Epithelial cell of proximal tubule (primary cell): ENCODE measurements around the gene PSMB5. TPM values are rescaled to one million over a fixed set of nuclear protein-coding genes. Genes with fewer than 3 reads are reported as not detected.

Experiments used
- DNase-seq: peaks from one replicate; pipeline ENCODE4 v3.0.0-alpha.2; 2011; ENCODE audit warnings: low read depth
- H3K4me3 ChIP-seq: 2 replicates; pipeline ENCODE4 v1.5.1; 2011; ENCODE audit warnings: low read depth, mild to moderate bottlenecking, low read length
- total RNA-seq: library from RNA; depleted of rRNA; stranded (reverse); fragments of >200 nt; gene quantifications from 2 replicates; pipeline ENCODE4 v1.2.3, GENCODE V29; 2015
- TF ChIP-seq, protein P1 (sequence below): conservative IDR thresholded peaks from 2 replicates; pipeline ENCODE4 v1.5.1; 2012; ENCODE audit warnings: low read depth, mild to moderate bottlenecking, low read length

The PSMB5 gene
- total RNA-seq, 1 donor from 2014 or later = 388 TPM

GRCh38 chr14:23043145-23043544 is 8.4 kb upstream of the PSMB5 start:
- H3K4me3 ChIP-seq = no peak overlapping the region
- no peak for DNase-seq
- TF ChIP-seq, protein P1, sequence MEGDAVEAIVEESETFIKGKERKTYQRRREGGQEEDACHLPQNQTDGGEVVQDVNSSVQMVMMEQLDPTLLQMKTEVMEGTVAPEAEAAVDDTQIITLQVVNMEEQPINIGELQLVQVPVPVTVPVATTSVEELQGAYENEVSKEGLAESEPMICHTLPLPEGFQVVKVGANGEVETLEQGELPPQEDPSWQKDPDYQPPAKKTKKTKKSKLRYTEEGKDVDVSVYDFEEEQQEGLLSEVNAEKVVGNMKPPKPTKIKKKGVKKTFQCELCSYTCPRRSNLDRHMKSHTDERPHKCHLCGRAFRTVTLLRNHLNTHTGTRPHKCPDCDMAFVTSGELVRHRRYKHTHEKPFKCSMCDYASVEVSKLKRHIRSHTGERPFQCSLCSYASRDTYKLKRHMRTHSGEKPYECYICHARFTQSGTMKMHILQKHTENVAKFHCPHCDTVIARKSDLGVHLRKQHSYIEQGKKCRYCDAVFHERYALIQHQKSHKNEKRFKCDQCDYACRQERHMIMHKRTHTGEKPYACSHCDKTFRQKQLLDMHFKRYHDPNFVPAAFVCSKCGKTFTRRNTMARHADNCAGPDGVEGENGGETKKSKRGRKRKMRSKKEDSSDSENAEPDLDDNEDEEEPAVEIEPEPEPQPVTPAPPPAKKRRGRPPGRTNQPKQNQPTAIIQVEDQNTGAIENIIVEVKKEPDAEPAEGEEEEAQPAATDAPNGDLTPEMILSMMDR = no peak

- H3K4me3 ChIP-seq = no peak within 1 kb of the TSS
- no peak for DNase-seq
- TF ChIP-seq, protein P1 = no peak
Measured at GRCh38 chr14:23042162-23042965, 7.7 kb upstream of the PSMB5 start, which contains the start of gene PSMB11. Gene PSMB11 (plus strand): TSS chr14:23042212. CDS start chr14:23042226, 14 bp downstream.

DNA sequence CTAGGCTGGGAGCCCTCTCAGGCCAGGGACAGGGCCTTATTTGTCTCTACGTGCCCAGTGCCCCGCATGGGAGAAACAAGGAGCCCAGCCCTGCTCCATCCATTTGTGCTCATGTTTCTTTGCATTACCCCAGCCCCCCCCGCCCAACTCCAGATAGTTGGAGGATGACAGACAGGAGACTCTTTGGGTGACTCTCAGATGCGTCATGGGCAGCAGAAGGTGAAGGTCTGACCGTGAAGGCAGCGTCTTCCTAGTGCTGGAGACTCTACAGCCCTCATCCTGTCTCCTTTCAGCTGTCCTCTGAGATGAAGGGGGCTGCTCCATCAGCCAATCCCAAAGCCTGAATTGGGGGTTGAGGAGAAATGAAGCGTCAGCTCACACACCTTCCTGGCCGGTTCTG is 7.0 kb upstream of the PSMB5 start:
- no peak for DNase-seq
- H3K4me3 ChIP-seq = no peak overlapping the region
- TF ChIP-seq, protein P1 = no peak

DNA sequence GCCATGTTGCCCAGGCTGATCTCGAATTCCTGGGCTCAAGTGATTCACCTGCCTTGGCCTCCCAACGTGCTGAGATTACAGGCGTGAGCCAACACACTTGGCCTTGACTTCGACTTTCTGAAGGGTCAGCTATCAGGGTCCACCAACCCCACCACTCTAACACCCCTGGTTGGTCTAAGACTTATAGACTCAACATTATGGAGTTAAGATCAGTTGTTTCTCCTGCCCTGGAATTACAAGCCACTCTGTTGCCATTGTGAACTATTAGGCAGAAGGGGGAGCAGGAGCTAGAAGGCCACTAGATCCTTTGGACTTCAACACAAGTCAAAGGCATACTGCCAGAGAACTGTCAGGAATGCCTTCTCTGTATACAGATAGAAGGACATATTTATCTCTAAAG is 5.4 kb upstream of the PSMB5 start:
- TF ChIP-seq, protein P1 = no peak
- no peak overlapping the region for H3K4me3 ChIP-seq
- no peak for DNase-seq

DNA sequence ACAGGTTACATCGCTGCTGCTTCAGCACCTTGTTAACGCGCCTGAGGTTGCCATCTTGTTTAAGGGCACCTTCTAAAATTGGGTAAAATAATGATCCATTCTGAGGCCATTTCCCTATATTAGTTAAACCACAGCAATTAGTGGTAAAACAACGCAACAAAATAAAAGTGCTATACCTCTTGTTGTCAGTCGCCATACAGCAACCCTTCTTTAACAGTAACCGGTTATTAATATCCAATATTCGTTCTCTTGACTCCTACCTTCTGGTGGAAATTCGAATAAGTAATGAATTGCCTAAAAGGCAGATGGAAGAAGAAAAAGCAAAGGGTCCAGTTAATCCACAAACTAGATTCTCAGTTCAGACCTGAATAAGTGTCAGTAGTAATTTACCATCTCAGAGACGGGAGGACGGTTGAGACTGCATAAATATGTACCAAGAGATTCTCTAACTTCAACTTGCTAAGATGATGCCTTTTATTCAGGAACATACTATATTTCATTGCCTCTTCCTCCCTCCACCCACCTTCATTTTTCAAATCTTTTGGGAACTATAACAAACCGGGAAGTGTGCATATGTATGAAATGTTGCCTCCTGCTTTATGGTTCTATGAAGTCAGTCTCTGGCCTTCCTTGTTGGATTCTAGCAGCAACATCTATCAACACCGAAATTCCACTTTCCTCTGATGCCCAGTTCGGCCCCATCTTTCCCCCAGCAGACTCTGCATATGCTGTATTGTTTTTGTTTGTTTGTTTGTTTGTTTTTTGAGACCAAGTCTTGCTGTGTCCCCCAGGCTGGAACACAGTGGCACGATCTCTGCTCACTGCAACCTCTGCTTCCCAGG is 824 bp upstream of the PSMB5 start:
- H3K4me3 ChIP-seq = peak overlapping the region; percentile 88
- TF ChIP-seq, protein P1 = no peak
- DNase-seq = no peak

GRCh38 chr14:23033801-23034497 is 751 bp downstream of the PSMB5 start:
- TF ChIP-seq, protein P1 = no peak
- H3K4me3 ChIP-seq = peak overlapping the region; percentile 88
- no peak for DNase-seq
